Spinal cord (tissue), 10 donors: Measurements from ENCODE around the gene UBC. TPM values are rescaled to one million over a fixed set of nuclear protein-coding genes. Genes with fewer than 3 reads are reported as not detected.
"Not testable (repeated sequence)": the region's sequence is repeated elsewhere in the genome, so short reads cannot be mapped to it uniquely, and the experiment has no call there.

Source experiments
- DNase-seq, 6 donors: peaks; one replicate each; pipeline versions ENCODE4 v3.0.0 to v3.0.0-alpha.2; 2013 to 2015; ENCODE audit warnings: low spot score in 6 of 6, low read depth in 4 of 6
- H3K27ac ChIP-seq: one replicate; pipeline ENCODE4 v1.5.1; 2013; ENCODE audit warnings: low read depth, low read length, control low read depth
- H3K27me3 ChIP-seq: one replicate; pipeline ENCODE4 v1.6.1; 2013; ENCODE audit warnings: low read length; ENCODE audit not compliant: control insufficient read depth, insufficient read depth
- H3K36me3 ChIP-seq: one replicate; pipeline ENCODE4 v1.6.1; 2013; ENCODE audit warnings: low read length; ENCODE audit not compliant: control insufficient read depth, insufficient read depth
- H3K4me1 ChIP-seq: one replicate; pipeline ENCODE4 v1.6.1; 2013; ENCODE audit warnings: low read length; ENCODE audit not compliant: control insufficient read depth, insufficient read depth
- H3K4me3 ChIP-seq: one replicate; pipeline ENCODE4 v1.5.1; 2013; ENCODE audit warnings: low read depth, low read length, control low read depth
- H3K9me3 ChIP-seq: one replicate; pipeline ENCODE4 v1.6.1; 2013; ENCODE audit warnings: low read length; ENCODE audit not compliant: control insufficient read depth, insufficient read depth
- WGBS: methylation state at CpG from one replicate; pipeline ENCODE4 v1.1.5; 2013; ENCODE audit warnings: missing lambda C conversion rate; ENCODE audit not compliant: insufficient coverage; 5-methylcytosine and 5-hydroxymethylcytosine counted together
- polyA plus RNA-seq, 2 donors: library from polyadenylated mRNA; unstranded; fragments of 120-200 nt; gene quantifications; one replicate each; pipeline ENCODE4 v1.2.1, GENCODE V29; 2013; ENCODE audit not compliant: insufficient read length in 2 of 2
- total RNA-seq, 2 donors: library from RNA; depleted of rRNA in 1 of 2; stranded (reverse); fragments of 120-200 nt in 1 of 2; fragments of >200 nt in 1 of 2; gene quantifications; one replicate each; pipeline versions ENCODE4 v1.2.3 to v1.2.4, GENCODE V29; 2013 to 2014
- donor health status: healthy.

Gene UBC
- total and polyA plus RNA-seq, 4 donors, result 1,161 to 1,238 (median 1,201) TPM

DNA sequence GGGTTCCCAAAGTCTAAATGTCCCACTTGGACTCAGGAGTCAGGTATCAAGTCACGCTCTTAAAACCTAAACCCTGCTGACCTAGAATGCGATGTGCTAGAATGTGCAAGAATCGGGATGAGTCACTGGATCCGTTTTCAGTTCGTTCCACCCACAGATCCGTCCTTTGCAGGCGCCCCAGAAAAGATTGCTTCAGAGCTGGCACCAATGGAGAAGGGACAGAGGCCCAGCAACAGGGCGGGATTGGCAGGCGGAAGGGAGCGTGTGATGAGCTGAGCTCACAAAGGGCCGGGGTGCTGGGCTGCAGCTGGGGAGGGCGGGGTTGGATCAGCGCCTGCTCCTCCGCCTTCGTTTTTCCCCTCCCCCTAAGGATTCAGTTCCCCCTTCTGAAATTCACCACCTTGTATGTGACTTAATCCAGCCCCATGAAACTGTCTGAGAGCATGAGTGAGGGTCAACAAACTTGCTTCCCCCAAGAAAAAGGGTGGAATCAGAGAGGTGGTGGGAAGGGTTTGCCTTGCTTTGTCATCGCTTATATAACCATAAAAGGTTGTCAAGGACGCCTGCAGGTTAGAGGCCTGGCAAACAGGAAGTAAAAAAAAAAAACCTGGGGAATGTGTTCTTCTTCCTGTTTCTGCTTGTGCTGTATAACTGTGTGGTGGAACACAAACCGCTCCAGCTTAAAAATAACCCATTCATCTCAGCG is 2.8 kb upstream of the UBC start:
- Histone ChIP-seq H3K36me3 (peaks cover 5% of the 10 kb centered on the region), H3K27ac (peak overlapping the region; percentile 98), H3K27me3 (no peaks in the 10 kb centered on the region), H3K4me3 (peak overlapping the region; percentile 51), H3K9me3 (no peaks in the 10 kb centered on the region), H3K4me1 (peaks cover 34% of the 10 kb centered on the region)
- WGBS, result 0% methylated on average over 11 of the region's 19 CpGs
- peak; percentile 95 to 99 (median 96) for DNase-seq

DNA sequence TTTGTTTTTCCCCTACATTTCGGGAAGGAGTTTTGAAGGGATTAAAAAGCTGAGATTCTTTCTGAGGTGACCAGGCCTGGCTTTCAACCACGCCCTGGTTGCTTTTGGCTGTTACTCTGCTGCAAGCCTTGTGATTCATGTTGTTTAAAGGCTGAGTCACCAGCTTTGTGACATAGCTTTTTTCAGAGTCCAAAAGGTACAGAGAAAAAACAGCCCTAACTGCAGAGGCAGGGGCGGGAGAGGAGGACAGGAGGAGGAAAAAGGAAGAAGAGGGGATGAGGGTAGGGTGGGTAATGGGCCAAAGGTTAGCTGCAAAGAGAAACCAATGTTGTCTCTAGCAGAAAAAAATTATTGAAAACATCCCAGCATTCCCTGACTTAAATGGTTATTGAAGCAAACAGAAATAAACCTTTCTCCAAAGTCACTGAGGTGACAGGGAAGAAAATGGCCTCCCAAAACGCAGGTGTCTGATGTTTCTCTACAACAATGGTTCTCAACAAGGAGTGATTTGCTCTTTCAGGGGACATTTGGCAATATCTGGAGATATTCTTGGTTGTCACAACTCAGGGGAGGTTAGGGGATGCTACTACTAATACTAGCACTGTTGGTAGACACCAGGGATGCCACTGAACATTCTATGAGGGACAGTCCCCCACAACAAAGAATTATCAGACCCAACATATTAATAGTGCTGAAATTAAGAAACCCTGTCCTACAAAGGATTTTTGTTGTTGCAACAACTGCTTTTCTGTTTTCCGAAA is 2.1 kb upstream of the UBC start:
- WGBS, result 43% methylated on average over 3 of the region's 5 CpGs
- no peaks in the 10 kb centered on the region for H3K9me3 ChIP-seq
- H3K4me3 ChIP-seq, result peak overlapping the region; percentile 51
- no peaks in the 10 kb centered on the region for H3K27me3 ChIP-seq
- peak overlapping the region; percentile 98 for H3K27ac ChIP-seq
- H3K4me1 ChIP-seq, result peaks cover 36% of the 10 kb centered on the region
- peak in 2 of 6 donors; percentile 36 to 67 for DNase-seq
- peaks cover 6% of the 10 kb centered on the region for H3K36me3 ChIP-seq

- H3K4me1 ChIP-seq, result peaks cover 36% of the 10 kb centered on the region
- WGBS, result 20% methylated on average over 9 of the region's 21 CpGs
- DNase-seq, result peak in 1 of 6 donors; percentile 60
Measured at GRCh38 chr12:124915239-124916236, 1.1 kb upstream of the UBC start.

DNA sequence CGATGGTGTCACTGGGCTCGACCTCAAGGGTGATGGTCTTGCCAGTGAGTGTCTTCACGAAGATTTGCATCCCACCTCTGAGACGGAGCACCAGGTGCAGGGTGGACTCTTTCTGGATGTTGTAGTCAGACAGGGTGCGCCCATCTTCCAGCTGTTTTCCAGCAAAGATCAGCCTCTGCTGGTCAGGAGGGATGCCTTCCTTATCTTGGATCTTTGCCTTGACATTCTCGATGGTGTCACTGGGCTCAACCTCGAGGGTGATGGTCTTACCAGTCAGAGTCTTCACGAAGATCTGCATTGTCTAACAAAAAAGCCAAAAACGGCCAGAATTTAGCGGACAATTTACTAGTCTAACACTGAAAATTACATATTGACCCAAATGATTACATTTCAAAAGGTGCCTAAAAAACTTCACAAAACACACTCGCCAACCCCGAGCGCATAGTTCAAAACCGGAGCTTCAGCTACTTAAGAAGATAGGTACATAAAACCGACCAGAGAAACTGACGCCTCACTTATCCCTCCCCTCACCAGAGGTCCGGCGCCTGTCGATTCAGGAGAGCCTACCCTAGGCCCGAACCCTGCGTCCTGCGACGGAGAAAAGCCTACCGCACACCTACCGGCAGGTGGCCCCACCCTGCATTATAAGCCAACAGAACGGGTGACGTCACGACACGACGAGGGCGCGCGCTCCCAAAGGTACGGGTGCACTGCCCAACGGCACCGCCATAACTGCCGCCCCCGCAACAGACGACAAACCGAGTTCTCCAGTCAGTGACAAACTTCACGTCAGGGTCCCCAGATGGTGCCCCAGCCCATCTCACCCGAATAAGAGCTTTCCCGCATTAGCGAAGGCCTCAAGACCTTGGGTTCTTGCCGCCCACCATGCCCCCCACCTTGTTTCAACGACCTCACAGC is 717 bp downstream of the UBC start:
- 12% methylated on average over 46 of the region's 46 CpGs for WGBS
- peak overlapping the region; percentile 100 for H3K4me3 ChIP-seq
- peak in 3 of 6 donors; percentile 56 to 94 (median 85) for DNase-seq
- peaks cover 36% of the 10 kb centered on the region for H3K4me1 ChIP-seq
- no peaks in the 10 kb centered on the region for H3K9me3 ChIP-seq
- H3K36me3 ChIP-seq, result peaks cover 16% of the 10 kb centered on the region
- H3K27ac ChIP-seq, result peak overlapping the region; percentile 98
- H3K27me3 ChIP-seq, result no peaks in the 10 kb centered on the region

More at GRCh38 chr12:124915239-124916236, 1.1 kb upstream of the UBC start:
- peak overlapping the region; percentile 100 for H3K4me3 ChIP-seq
- H3K36me3 ChIP-seq, result peaks cover 16% of the 10 kb centered on the region
- no peaks in the 10 kb centered on the region for H3K27me3 ChIP-seq
- H3K27ac ChIP-seq, result peak overlapping the region; percentile 98
- H3K9me3 ChIP-seq, result no peaks in the 10 kb centered on the region

GRCh38 chr12:124912529-124913287 is 1.7 kb downstream of the UBC start:
- H3K27me3 ChIP-seq, H3K27ac ChIP-seq, H3K9me3 ChIP-seq, DNase-seq: not testable (repeated sequence)
- H3K4me3 ChIP-seq, result peak overlapping the region; percentile 100
- 87% methylated on average over 5 of the region's 21 CpGs for WGBS
- H3K4me1 ChIP-seq, result peaks cover 28% of the 10 kb centered on the region
- peaks cover 16% of the 10 kb centered on the region for H3K36me3 ChIP-seq

DNA sequence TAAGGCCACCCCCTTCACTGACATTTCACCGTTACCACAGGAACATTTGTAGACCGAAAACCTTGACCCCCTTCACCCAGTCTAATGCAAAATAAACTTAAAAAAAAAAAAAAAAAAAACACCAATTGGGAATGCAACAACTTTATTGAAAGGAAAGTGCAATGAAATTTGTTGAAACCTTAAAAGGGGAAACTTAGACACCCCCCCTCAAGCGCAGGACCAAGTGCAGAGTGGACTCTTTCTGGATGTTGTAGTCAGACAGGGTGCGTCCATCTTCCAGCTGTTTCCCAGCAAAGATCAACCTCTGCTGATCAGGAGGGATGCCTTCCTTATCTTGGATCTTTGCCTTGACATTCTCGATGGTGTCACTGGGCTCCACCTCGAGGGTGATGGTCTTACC is 2.9 kb downstream of the UBC start:
- H3K27me3 ChIP-seq, H3K9me3 ChIP-seq, H3K27ac ChIP-seq, H3K4me3 ChIP-seq, DNase-seq: not testable (repeated sequence)
- peaks cover 16% of the 10 kb centered on the region for H3K36me3 ChIP-seq
- WGBS, result 86% methylated on average over 1 of the region's 6 CpGs
- peaks cover 23% of the 10 kb centered on the region for H3K4me1 ChIP-seq

DNA sequence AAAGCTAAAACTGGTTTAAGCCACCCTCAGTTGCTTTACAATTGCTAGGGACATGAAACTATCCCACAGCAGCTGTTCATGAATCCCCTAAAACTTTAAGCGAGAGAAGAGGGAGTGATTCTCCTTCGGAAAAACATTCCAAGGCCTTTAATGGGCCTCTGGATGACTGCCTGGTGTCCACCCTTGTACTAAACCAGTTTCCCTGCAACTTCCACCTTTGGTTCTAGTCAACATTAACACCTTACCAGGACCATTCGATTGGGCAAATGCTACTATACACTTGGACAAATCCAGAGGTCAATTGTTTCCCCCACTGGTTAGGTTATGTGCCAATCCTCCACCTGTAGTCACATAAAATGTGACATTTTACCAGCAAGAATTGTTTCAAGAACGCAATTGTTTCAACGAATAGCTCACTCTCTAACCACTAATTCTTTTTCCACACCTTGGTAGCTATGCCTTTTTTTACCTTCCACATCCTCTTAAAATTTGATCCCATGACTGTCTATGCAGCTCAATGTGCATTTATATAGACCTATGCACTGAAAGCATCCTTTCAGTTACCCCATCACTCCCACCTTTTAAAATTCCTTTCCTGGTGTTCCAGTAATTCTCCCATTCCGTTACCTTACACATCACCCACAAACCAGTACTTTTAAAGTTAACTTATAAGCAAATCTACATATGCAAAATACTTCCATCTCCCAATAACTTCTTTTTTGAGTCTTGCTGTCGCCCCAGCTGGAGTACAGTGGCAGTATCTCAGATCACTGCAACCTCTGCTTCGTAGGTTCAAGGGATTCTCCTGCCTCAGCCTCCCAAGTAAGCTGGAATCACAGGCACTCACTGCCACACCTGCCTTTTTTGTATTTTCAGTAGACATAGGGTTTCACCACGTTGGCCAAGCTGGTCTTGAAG is 3.6 kb downstream of the UBC start:
- DNase-seq, result peak in 1 of 6 donors; percentile 25
- WGBS, result 90% methylated on average over 7 of the region's 9 CpGs
- H3K27me3 ChIP-seq, result no peaks in the 10 kb centered on the region
- H3K4me3 ChIP-seq, result no peak overlapping the region
- H3K27ac ChIP-seq, result no peak overlapping the region
- H3K9me3 ChIP-seq, result no peaks in the 10 kb centered on the region
- H3K4me1 ChIP-seq, result peaks cover 19% of the 10 kb centered on the region
- H3K36me3 ChIP-seq, result peaks cover 16% of the 10 kb centered on the region
